Measurements from ENCODE around the gene TAS2R9. TPM values are rescaled to one million over a fixed set of nuclear protein-coding genes. Genes with fewer than 3 reads are reported as not detected.

TAS2R9 gene
- total and polyA plus RNA-seq, 2 donors (not counting 3 experiments of a cell fraction or from before 2014, with no cell fraction given) = not detected

DNA sequence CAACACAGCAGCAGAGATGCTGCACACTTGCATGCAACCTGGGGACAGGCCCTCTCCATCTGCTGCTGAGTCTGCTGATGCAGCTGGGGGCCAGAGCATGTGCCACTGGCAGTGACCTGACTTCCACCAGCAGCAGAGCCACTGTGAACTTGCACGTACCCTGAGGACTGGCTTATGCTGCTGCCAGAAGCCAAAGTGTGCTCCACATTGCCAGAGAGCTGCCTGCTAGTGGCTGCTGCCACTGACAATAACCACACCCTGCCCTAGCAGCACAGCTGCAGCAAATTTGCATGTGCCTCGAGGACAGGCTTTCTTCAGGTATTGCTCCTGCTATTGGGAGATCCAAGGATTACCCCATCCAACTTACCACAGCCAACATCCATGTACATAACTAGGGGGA is 43.8 kb upstream of the TAS2R9 start:
- BruUV-seq (replicated peaks) = no TSS peak
- no peak for TF ChIP-seq FOS (IDR thresholded peaks at IDR 0.05; ENCODE audit: borderline replicate concordance, insufficient read depth, low read length)
- TF ChIP-seq MYC (IDR thresholded peaks at IDR 0.05; ENCODE audit: low read depth, low read length) = no peak
- TF ChIP-seq EZH2 (IDR thresholded peaks at IDR 0.05; ENCODE audit: borderline replicate concordance, low read depth, low read length, severe bottlenecking) = no peak
- Histone ChIP-seq H2AFZ (ENCODE audit: low read depth, low read length) (no peak overlapping the region), H3K27me3 (ENCODE audit: control insufficient read depth in 2 of 2, insufficient read depth in 2 of 2, low read length in 2 of 2) (no peaks in the 10 kb centered on the region), H3K9me3 (replicated peaks; ENCODE audit: control insufficient read depth, insufficient read depth, low read length) (peaks cover 2% of the 10 kb centered on the region), H3K4me3 (replicated peaks in 1 of 3; ENCODE audit: insufficient read depth in 1 of 3, low read depth in 1 of 3, low read length in 3 of 3) (no peak overlapping the region), H3K36me3 (ENCODE audit: control insufficient read depth in 2 of 2, extremely low read depth in 1 of 2, insufficient read depth in 2 of 2, low read length in 2 of 2) (no peaks in the 10 kb centered on the region), H3K4me1 (ENCODE audit: control insufficient read depth, extremely low read depth, insufficient read depth, low read length) (no peaks in the 10 kb centered on the region), H3K9me1 (replicated peaks; ENCODE audit: control insufficient read depth, extremely low read depth, insufficient read depth, low read length) (no peaks in the 10 kb centered on the region), H3K27ac (ENCODE audit: insufficient read depth, low read depth, low read length) (no peak overlapping the region), H3K4me2 (ENCODE audit: insufficient read depth, low read length) (no peak overlapping the region), H3K9ac (replicated peaks; ENCODE audit: extremely low read depth, insufficient read depth, low read length) (no peak overlapping the region), H3K79me2 (ENCODE audit: control insufficient read depth, insufficient read depth, low read length) (no peaks in the 10 kb centered on the region), H4K20me1 (replicated peaks; ENCODE audit: control insufficient read depth, extremely low read depth, insufficient read depth, low read length) (no peaks in the 10 kb centered on the region)
- POLR2A ChIA-PET = no interaction called here
- FAIRE-seq = no peak
- CTCF ChIA-PET = no interaction called here
- dilution Hi-C loops (cut with MboI; ENCODE audit: extremely low pct_ligation_motif_present, low sequenced_read_pairs) = no loop called here
- DNase-seq (ENCODE audit: low read depth, low spot score) = no peak
- intact Hi-C loops (cut with micrococcal nuclease) = no loop called here

DNA sequence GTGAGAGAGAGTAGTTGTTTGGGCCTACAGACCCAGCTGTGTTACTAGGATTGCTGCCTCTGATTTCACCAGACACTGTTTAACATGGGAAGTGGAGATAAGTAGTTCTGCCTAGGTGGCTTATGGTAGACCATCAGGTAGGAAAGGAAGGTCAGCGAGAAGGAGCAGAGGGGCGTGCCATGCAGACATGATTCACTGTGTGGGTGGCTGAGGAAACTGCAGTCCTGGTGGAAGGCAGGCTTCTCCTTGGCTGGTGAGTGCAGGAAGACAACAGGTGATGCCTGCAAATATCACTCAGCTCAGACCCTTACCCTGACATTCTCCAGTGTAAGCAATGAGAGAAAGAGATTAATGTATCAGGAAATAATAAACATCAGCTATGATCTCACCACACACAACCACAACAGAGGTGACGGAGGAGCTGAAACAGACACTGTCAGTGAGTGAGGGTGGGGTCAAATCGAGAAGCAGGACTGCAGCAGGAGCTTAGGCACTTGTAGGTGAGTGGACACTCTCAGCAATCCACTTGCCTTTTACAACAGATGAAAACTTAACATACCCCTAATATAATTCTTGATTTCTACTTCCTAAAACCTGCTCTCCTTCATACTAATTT is 41.4 kb upstream of the TAS2R9 start:
- Histone ChIP-seq H3K4me2 (ENCODE audit: insufficient read depth, low read length) (no peak overlapping the region), H3K79me2 (ENCODE audit: control insufficient read depth, insufficient read depth, low read length) (no peaks in the 10 kb centered on the region), H3K27me3 (ENCODE audit: control insufficient read depth in 2 of 2, insufficient read depth in 2 of 2, low read length in 2 of 2) (no peaks in the 10 kb centered on the region), H3K9me1 (replicated peaks; ENCODE audit: control insufficient read depth, extremely low read depth, insufficient read depth, low read length) (no peaks in the 10 kb centered on the region), H4K20me1 (replicated peaks; ENCODE audit: control insufficient read depth, extremely low read depth, insufficient read depth, low read length) (no peaks in the 10 kb centered on the region), H3K9me3 (replicated peaks; ENCODE audit: control insufficient read depth, insufficient read depth, low read length) (peaks cover 2% of the 10 kb centered on the region), H3K9ac (replicated peaks; ENCODE audit: extremely low read depth, insufficient read depth, low read length) (no peak overlapping the region), H3K4me1 (ENCODE audit: control insufficient read depth, extremely low read depth, insufficient read depth, low read length) (no peaks in the 10 kb centered on the region), H3K27ac (ENCODE audit: insufficient read depth, low read depth, low read length) (no peak overlapping the region), H3K36me3 (ENCODE audit: control insufficient read depth in 2 of 2, extremely low read depth in 1 of 2, insufficient read depth in 2 of 2, low read length in 2 of 2) (no peaks in the 10 kb centered on the region), H2AFZ (ENCODE audit: low read depth, low read length) (no peak overlapping the region), H3K4me3 (replicated peaks in 1 of 3; ENCODE audit: insufficient read depth in 1 of 3, low read depth in 1 of 3, low read length in 3 of 3) (no peak overlapping the region)
- DNase-seq (ENCODE audit: low read depth, low spot score) = no peak
- POLR2A ChIA-PET = no interaction called here
- CTCF ChIA-PET = interaction anchor here (0.8 kb wide), 1 partner anchor 41 kb away, joined by 3 read pairs; no protein-coding TSS in a partner anchor
- intact Hi-C loops (cut with micrococcal nuclease) = no loop called here
- no TSS peak for BruUV-seq (replicated peaks)
- TF ChIP-seq POLR2A (IDR thresholded peaks at IDR 0.05; ENCODE audit: low read depth, low read length) = no peak
- TF ChIP-seq JUN (IDR thresholded peaks at IDR 0.05; ENCODE audit: borderline replicate concordance, insufficient read depth, insufficient read length, low read depth) = no peak
- TF ChIP-seq, protein P1, sequence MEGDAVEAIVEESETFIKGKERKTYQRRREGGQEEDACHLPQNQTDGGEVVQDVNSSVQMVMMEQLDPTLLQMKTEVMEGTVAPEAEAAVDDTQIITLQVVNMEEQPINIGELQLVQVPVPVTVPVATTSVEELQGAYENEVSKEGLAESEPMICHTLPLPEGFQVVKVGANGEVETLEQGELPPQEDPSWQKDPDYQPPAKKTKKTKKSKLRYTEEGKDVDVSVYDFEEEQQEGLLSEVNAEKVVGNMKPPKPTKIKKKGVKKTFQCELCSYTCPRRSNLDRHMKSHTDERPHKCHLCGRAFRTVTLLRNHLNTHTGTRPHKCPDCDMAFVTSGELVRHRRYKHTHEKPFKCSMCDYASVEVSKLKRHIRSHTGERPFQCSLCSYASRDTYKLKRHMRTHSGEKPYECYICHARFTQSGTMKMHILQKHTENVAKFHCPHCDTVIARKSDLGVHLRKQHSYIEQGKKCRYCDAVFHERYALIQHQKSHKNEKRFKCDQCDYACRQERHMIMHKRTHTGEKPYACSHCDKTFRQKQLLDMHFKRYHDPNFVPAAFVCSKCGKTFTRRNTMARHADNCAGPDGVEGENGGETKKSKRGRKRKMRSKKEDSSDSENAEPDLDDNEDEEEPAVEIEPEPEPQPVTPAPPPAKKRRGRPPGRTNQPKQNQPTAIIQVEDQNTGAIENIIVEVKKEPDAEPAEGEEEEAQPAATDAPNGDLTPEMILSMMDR (IDR thresholded peaks at IDR 0.05; ENCODE audit: extremely low read depth in 1 of 2, insufficient read depth in 1 of 2, low read depth in 1 of 2, low read length in 2 of 2) = no peak
- TF ChIP-seq FOS (IDR thresholded peaks at IDR 0.05; ENCODE audit: borderline replicate concordance, insufficient read depth, low read length) = no peak
- no peak for FAIRE-seq
- dilution Hi-C loops (cut with MboI; ENCODE audit: extremely low pct_ligation_motif_present, low sequenced_read_pairs) = no loop called here
